Germinal center (tissue), 1 donor: ENCODE results near the gene CDH4.
"Not testable (repeated sequence)": the region's sequence is repeated elsewhere in the genome, so short reads cannot be mapped to it uniquely, and the experiment has no call there.

Source experiments
- DNase-seq: peaks from one replicate; pipeline ENCODE4 v3.0.0; 2012; ENCODE audit warnings: mixed read lengths, low spot score

The CDH4 gene

DNA sequence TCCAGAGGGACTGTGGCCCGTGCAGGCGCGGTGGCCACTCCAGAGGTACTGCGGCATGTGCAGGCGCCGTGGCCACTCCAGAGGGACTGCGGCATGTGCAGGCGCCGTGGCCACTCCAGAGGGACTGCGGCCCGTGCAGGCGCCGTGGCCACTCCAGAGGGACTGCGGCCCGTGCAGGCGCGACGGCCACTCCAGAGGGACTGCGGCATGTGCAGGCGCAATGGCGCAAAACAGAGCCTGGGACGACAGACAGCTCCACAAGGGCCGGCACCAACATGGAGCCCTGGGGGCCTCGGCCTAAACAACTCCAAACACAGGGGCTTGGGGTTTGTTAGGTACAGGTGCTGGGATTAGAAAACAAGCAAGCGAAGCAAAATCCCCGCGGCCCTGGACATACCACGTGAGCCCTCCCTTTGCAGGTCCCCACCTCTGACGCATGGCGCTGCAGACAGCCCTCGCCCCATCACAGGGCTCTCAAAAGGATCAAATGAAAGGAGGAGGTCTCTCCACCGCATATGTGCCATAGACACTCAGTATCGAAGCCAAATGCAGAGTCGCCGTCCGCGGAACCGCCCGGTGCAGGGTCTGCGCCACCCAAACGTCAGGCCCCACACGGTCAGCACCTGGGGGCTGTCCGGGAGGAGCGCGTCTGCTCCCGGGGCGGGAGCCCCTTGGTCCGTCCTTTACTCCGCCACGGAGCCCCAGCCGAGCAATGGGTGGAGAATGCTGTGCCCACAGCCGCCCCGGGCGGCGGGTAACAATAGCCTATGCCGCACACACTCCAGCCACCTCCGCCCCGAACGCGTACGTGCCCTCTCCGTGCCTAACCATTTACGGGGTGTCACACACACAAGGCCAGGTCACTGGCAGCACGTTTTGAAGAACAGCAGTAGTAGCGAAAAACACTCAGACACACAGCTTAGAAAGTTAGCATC is 727.9 kb downstream of the CDH4 start:
- no peak for DNase-seq

DNA sequence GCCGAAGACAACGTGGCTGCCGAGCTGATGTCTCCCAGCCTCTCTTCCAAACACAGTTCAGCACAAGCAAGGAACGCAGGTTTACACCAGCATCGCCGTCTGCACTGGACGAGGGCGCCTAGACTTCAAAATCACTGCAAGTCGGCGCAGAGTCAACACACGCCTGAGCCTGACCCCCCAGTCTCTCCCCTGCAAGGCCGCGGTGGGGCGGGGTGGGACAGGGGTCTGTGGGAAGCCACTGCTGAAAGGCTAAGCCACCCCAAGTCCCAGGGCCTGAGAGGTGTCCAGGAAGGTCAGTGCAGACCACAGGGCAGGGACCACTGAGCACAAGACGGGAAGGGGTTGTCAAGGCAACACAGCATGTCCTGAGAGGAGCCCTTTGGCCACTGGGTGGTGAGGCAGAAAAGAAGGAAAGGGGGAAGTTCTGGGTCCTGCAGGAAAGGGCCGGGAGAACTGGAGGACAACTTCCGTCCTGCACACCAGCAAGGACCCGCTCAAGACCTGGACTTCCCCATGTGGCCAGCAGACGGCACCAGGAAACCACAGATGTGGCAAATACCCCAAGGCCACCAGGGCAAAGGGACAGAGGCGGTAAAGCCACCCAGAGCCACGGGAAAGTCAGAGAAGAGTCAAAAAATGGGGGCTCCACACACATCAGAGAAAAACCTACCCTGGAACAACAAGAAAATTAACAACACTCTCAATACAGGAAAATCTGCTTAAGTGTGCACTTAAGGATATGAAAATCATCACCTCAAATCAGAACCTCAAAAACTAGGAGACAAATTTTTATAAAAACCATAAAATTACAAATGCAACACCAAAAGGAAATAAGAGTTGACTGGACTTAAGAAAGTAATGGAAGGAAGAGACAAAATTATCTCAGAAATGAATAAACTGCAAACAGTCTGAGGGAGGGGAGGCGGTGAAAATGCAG is 728.9 kb downstream of the CDH4 start:
- no peak for DNase-seq

DNA sequence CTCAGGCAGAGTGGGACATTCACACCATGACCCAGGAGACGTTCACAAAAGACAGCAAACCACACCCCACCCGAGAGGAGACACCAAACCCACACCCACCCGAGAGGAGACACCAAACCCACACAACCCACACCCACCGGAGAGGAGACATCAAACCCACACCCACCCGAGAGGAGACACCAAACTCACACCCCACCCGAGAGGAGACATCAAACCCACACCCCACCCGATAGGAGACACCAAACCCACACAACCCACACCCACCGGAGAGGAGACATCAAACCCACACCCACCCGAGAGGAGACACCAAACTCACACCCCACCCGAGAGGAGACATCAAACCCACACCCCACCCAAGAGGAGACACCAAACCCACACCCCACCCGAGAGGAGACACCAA is 729.6 kb downstream of the CDH4 start:
- not testable (repeated sequence) for DNase-seq

DNA sequence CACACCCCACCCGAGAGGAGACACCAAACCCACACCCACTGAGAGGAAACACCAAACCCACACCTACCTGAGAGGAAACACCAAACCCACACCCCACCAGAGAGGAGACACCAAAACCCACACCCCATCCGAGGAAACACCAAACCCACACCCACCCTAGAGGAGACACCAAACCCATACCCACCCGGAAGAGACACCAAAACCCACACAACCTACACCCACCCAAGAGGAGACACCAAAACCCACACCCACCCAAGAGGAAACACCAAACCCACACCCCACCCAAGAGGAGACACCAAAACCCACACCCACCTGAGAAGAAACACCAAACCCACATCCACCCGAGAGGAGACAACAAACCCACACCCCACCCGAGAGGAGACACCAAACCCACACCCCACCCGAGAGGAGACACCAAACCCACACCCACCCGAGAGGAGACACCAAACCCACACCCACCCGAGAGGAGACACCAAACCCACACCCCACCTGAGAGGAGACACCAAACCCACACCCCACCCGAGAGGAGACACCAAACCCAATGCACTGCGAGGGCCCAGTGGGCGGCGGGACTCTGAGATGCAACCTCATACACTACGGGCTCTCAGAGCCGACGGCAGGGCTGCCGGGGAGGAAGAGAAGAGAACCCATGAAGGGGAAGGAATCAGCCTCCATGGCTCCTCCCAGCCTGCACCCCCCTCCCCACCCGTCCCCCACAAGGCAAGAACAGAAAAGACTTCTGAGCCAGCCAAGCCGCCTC is 730.3 kb downstream of the CDH4 start:
- no peak for DNase-seq

DNA sequence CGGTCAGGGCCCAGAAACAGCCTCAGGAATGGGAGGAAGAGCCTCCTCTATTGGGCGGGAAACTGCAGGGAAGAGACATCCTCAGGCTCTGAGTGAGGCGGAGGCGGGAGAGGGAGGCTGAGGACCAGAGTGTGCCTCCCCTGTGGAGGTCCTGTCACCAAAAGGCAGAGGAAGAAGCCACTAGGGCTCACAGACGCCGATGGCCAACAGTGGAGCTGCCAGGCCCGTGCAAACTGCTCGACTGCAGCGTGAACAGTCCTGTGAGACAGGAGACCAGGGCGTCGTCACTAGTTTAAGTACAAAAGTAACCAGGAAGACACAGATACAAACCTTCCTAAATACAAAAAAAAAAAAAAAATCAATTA is 730.9 kb downstream of the CDH4 start:
- no peak for DNase-seq

DNA sequence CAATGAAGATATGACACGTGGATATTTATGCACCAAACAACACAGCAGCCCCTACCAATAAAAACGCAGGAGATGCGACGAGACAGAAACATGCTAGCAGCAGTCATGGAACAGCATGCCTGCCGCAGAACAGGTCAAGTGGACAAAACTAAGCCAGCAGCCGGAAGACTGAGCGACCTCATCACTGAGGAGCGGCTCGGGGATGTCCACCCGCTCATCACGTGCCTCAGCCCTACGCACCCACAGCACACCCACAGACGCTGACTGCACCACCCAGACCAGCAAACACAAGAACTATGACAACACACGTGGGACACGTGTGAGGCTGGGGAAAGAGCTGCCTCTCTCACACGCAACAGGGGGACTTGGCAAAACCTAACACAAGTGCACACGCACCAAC is 731.9 kb downstream of the CDH4 start:
- DNase-seq: no peak

DNA sequence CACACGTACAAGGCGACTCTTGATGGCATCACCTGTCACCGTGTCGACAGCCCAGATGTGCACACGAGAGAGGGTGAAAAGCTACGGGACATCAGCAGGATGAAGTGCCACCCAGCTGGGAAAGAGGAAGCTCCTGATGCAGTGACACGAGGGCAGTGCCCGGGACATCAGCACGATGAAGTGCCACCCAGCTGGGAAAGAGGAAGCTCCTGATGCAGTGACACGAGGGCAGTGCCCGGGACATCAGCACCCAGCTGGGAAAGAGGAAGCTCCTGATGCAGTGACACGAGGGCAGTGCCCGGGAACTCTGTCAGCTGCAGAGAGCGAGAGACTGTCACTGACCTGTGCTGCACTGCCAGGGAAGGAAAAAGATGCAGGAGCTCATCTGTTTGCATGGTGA is 732.4 kb downstream of the CDH4 start:
- not testable (repeated sequence) for DNase-seq

DNA sequence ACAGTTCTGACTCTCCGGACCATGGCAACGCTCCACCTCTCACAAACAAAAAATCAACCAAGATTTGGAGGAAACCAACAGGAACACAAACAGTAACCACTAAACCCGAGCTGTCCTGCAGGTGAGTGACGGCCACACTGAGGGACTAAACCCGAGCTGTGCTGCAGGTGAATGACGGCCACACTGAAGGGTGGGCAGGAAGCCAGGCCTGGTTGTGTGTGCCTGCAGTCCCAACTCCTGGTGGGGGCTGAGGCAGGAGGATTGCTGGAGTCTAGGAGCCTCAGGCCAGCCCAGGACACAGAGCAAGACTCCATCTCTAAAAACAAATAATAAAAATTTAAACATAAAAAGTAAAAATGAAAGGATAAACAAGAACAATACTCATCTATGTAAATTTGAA is 733.0 kb downstream of the CDH4 start:
- DNase-seq: no peak

DNA sequence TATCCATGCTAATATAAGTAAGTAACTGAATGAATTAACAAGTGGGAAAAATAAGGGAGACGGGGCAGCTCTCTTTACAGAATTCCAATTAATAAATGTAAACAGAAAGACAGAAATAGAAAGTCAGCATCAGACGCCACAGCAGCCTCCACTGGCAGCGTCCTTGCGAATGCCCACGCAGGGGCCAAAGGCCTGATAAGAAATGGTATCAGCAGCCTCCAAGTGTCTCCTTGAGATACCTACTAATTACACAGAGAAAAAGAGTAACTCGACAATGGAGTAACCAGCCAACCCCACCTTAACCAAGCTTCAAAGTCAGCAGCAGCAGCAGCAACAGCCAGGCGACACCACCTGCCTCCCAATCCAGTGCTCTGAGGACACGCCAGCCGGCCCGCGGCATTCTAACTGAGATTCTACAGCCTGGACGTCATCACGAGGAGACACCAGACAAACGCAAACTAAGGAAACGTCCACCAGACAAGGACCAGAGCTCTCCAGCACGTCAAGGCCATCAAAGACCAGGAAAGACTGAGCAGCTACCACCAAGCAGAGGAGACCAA is 734.8 kb downstream of the CDH4 start:
- DNase-seq: no peak

DNA sequence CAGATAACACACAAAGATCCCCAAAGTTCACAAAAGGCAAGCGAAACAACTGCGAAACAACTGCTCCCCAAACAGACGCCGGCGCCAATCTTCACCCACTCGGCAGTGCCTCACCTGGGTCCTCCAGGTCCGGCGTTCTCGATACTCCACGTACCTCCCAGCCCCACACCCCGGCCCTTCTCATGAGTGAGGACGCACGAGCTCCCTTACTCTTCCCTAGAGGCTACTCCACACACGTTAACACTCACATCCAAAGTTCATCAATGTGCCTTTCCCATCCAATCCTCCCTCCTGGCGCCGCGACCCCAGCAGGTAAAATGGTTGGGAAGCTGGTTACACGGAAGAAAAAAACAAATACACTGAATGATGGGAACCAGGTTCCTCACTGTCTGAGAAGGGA is 736.6 kb downstream of the CDH4 start:
- DNase-seq: no peak

DNA sequence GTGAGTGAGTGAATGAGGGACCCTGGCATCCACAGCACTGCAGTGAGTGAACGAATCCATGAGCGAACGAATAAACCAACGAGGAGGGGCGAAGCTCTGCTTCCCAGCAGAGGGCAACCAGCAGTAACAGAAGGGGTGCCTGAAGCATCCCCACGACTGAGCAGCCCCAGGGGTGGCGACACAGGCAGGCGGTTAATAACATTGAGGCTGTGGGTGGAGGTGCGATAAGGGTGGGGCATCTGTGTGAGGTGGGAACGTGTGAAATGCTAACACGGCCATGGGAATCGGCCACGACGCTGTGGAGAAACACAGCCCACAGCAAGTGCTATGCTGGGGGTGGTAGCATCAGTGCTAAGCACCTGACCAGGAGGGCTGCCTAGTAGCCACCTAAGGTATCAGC is 737.7 kb downstream of the CDH4 start:
- DNase-seq: no peak
